Neural progenitor cell (in vitro differentiated cells): ENCODE results near the gene MTMR1.

Experiments used
- EZH2 ChIP-seq: fragments of 200-600 bp; sonication (generic); IDR thresholded peaks from 2 replicates; pipeline ENCODE4 v1.6.1; 2017; ENCODE audit warnings: antibody characterized with exemption, mild to moderate bottlenecking, moderate library complexity
- TF ChIP-seq, protein P1 (sequence below): fragments of 200-600 bp; sonication (generic); IDR thresholded peaks from 2 replicates; pipeline ENCODE4 v1.5.1; 2017; ENCODE audit warnings: antibody characterized with exemption, mild to moderate bottlenecking

- TF ChIP-seq, protein P1, sequence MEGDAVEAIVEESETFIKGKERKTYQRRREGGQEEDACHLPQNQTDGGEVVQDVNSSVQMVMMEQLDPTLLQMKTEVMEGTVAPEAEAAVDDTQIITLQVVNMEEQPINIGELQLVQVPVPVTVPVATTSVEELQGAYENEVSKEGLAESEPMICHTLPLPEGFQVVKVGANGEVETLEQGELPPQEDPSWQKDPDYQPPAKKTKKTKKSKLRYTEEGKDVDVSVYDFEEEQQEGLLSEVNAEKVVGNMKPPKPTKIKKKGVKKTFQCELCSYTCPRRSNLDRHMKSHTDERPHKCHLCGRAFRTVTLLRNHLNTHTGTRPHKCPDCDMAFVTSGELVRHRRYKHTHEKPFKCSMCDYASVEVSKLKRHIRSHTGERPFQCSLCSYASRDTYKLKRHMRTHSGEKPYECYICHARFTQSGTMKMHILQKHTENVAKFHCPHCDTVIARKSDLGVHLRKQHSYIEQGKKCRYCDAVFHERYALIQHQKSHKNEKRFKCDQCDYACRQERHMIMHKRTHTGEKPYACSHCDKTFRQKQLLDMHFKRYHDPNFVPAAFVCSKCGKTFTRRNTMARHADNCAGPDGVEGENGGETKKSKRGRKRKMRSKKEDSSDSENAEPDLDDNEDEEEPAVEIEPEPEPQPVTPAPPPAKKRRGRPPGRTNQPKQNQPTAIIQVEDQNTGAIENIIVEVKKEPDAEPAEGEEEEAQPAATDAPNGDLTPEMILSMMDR = no peak
- TF ChIP-seq EZH2 = no peak
Measured at GRCh38 chrX:150763303-150763797, 70.2 kb downstream of the MTMR1 start.
